HG02970 (cell line): ENCODE results near the gene PLXNA2.

Experiments used
- ATAC-seq: cut with Tn5 transposase; IDR thresholded peaks from one replicate; pipeline ENCODE4 v1.9.1; 2021; ENCODE audit warnings: mild to moderate bottlenecking, moderate library complexity, moderate number of reproducible peaks; ENCODE audit not compliant: unreplicated experiment, low FRiP score

PLXNA2 gene

GRCh38 chr1:208265525-208265924 is 21.3 kb upstream of the PLXNA2 start:
- ATAC-seq, result no peak

GRCh38 chr1:208265122-208265469 is 20.9 kb upstream of the PLXNA2 start:
- ATAC-seq, result no peak

- no peak for ATAC-seq
Observed at GRCh38 chr1:208264469-208265121, 20.4 kb upstream of the PLXNA2 start.

- ATAC-seq, result no peak
Observed at GRCh38 chr1:208261874-208262273, 17.7 kb upstream of the PLXNA2 start.

- no peak for ATAC-seq
Observed at GRCh38 chr1:208258277-208258676, 14.1 kb upstream of the PLXNA2 start.

GRCh38 chr1:208257351-208257750 is 13.2 kb upstream of the PLXNA2 start:
- ATAC-seq, result no peak

- ATAC-seq, result no peak
Observed at GRCh38 chr1:208256556-208256955, 12.4 kb upstream of the PLXNA2 start.

GRCh38 chr1:208256091-208256490 is 11.9 kb upstream of the PLXNA2 start:
- no peak for ATAC-seq

GRCh38 chr1:208254862-208255261 is 10.7 kb upstream of the PLXNA2 start:
- no peak for ATAC-seq

- no peak for ATAC-seq
Observed at GRCh38 chr1:208254376-208254775, 10.2 kb upstream of the PLXNA2 start.

- ATAC-seq, result no peak
Observed at GRCh38 chr1:208252836-208253576, 8.8 kb upstream of the PLXNA2 start.

- no peak for ATAC-seq
Observed at GRCh38 chr1:208251911-208252835, 8.0 kb upstream of the PLXNA2 start.

- no peak for ATAC-seq
Observed at GRCh38 chr1:208251015-208251414, 6.8 kb upstream of the PLXNA2 start.

- no peak for ATAC-seq
Observed at GRCh38 chr1:208250613-208251012, 6.4 kb upstream of the PLXNA2 start.

- ATAC-seq, result no peak
Observed at GRCh38 chr1:208248991-208249696, 5.0 kb upstream of the PLXNA2 start.

GRCh38 chr1:208248307-208248801 is 4.2 kb upstream of the PLXNA2 start:
- no peak for ATAC-seq

GRCh38 chr1:208247696-208248095 is 3.5 kb upstream of the PLXNA2 start:
- no peak for ATAC-seq

- ATAC-seq, result peak; percentile 73
Observed at GRCh38 chr1:208245185-208245705, 1.1 kb upstream of the PLXNA2 start.

- no peak for ATAC-seq
Observed at GRCh38 chr1:208243527-208243966, 637 bp downstream of the PLXNA2 start.

- no peak for ATAC-seq
Observed at GRCh38 chr1:208242941-208243526, 1.1 kb downstream of the PLXNA2 start.
